ENCODE data around the gene ZNF667. TPM values are rescaled to one million over a fixed set of nuclear protein-coding genes. Genes with fewer than 3 reads are reported as not detected.

ZNF667 gene
- total and polyA plus RNA-seq, 2 donors (not counting 1 experiment from before 2014, with no cell fraction given): 2.8 to 6.5 TPM

GRCh38 chr19:56423276-56423984 is 53.7 kb downstream of the ZNF667 start:
- CTCF ChIA-PET: interaction anchor here (1.2 kb wide), 1 partner anchor 9 kb away, joined by 3 read pairs; no protein-coding TSS in a partner anchor
- Histone ChIP-seq H3K27me3 (replicated peaks in 1 of 4; ENCODE audit: control extremely low read depth in 1 of 4, control insufficient read depth in 3 of 4, insufficient read depth in 4 of 4, low read length in 3 of 4) (no peaks in the 10 kb centered on the region), H3K79me2 (ENCODE audit: control insufficient read depth, insufficient read depth, low read length) (no peaks in the 10 kb centered on the region), H3K9me3 (ENCODE audit: control extremely low read depth in 1 of 3, control insufficient read depth in 2 of 3, insufficient read depth in 1 of 3, low read length in 2 of 3) (peaks cover 40 to 94% (median 53%) of the 10 kb centered on the region in 3 donors), H3K36me3 (replicated peaks in 1 of 2; ENCODE audit: control extremely low read depth in 1 of 2, control insufficient read depth in 1 of 2, extremely low read depth in 1 of 2, insufficient read depth in 2 of 2, low read length in 1 of 2) (peaks cover 17 to 20% of the 10 kb centered on the region in 2 experiments), H3K4me1 (ENCODE audit: control insufficient read depth in 2 of 2, insufficient read depth in 2 of 2, low read length in 2 of 2) (no peaks in the 10 kb centered on the region), H3K9ac (ENCODE audit: low read length) (no peak overlapping the region), H3K27ac (ENCODE audit: low read length in 2 of 2) (no peak overlapping the region), H3K4me3 (ENCODE audit: control extremely low read depth in 1 of 5, extremely low read depth in 1 of 5, insufficient read depth in 1 of 5, low read depth in 2 of 5, low read length in 4 of 5) (no peak overlapping the region), H4K20me1 (ENCODE audit: control insufficient read depth, insufficient read depth, low read length, poor library complexity, severe bottlenecking) (no peaks in the 10 kb centered on the region), H2AFZ (ENCODE audit: insufficient read depth, low read depth, low read length, poor library complexity, severe bottlenecking) (no peak overlapping the region), H3K4me2 (replicated peaks; ENCODE audit: low read depth, low read length, poor library complexity, severe bottlenecking) (no peak overlapping the region)
- H3K4me1 Mint-ChIP-seq: no peaks in the 10 kb centered on the region
- peaks cover 20% of the 10 kb centered on the region for H3K9me3 Mint-ChIP-seq (ENCODE audit: insufficient read depth)
- POLR2A ChIA-PET: no interaction called here
- ATAC-seq (ENCODE audit: low read depth) (no peak), DNase-seq (no peak)
- intact Hi-C loops (cut with micrococcal nuclease): no loop called here
- TF ChIP-seq EZH2 (IDR thresholded peaks at IDR 0.05; ENCODE audit: borderline replicate concordance, insufficient read depth, low read depth, low read length, poor library complexity, severe bottlenecking): no peak
- TF ChIP-seq, protein P1, sequence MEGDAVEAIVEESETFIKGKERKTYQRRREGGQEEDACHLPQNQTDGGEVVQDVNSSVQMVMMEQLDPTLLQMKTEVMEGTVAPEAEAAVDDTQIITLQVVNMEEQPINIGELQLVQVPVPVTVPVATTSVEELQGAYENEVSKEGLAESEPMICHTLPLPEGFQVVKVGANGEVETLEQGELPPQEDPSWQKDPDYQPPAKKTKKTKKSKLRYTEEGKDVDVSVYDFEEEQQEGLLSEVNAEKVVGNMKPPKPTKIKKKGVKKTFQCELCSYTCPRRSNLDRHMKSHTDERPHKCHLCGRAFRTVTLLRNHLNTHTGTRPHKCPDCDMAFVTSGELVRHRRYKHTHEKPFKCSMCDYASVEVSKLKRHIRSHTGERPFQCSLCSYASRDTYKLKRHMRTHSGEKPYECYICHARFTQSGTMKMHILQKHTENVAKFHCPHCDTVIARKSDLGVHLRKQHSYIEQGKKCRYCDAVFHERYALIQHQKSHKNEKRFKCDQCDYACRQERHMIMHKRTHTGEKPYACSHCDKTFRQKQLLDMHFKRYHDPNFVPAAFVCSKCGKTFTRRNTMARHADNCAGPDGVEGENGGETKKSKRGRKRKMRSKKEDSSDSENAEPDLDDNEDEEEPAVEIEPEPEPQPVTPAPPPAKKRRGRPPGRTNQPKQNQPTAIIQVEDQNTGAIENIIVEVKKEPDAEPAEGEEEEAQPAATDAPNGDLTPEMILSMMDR (IDR thresholded peaks at IDR 0.05): no peak
- H3K27me3 Mint-ChIP-seq: no peaks in the 10 kb centered on the region
- H3K27ac Mint-ChIP-seq: no peak overlapping the region
- no peak overlapping the region for H3K4me3 Mint-ChIP-seq
- WGBS (ENCODE audit: insufficient coverage): 80% methylated on average over 1 of the region's 5 CpGs

DNA sequence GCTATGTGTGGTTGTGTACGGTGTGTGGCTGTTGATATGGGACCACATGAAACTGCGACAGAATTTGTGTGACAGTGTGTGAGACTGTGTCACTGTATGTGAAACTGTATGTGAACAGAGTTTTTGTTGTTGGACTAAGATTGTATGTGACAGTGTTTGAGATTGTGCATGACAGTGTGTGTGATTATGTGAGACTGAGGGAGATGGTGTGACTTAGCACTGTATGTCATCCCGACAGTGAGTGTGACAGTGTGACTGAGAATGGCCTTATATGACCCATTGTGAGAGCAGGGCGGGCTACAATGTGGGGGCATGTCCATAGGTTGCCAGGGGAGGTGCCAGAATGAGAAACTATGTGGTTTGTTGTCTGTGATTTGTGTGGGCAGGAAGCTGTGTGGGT is 72.1 kb downstream of the ZNF667 start:
- no peak overlapping the region for H2AFZ ChIP-seq (ENCODE audit: insufficient read depth, low read depth, low read length, poor library complexity, severe bottlenecking)
- peaks cover 14 to 19% of the 10 kb centered on the region in 2 donors for H3K4me1 ChIP-seq (ENCODE audit: control insufficient read depth in 2 of 2, insufficient read depth in 2 of 2, low read length in 2 of 2)
- ChIA-PET CTCF (no interaction called here), POLR2A (interaction anchor here (1.6 to 1.8 kb wide), 2 partner anchors 11 to 90 kb away, joined by 6 read pairs; partner anchors contain the start of genes ZNF582 and ZSCAN5A)
- peaks cover 31% of the 10 kb centered on the region for H3K79me2 ChIP-seq (ENCODE audit: control insufficient read depth, insufficient read depth, low read length)
- no peaks in the 10 kb centered on the region for H3K27me3 Mint-ChIP-seq
- no peak overlapping the region for H3K27ac ChIP-seq (ENCODE audit: low read length in 2 of 2)
- H3K9me3 Mint-ChIP-seq (ENCODE audit: insufficient read depth): peaks cover 30% of the 10 kb centered on the region
- H3K4me3 ChIP-seq (ENCODE audit: control extremely low read depth in 1 of 5, extremely low read depth in 1 of 5, insufficient read depth in 1 of 5, low read depth in 2 of 5, low read length in 4 of 5): peak overlapping the region in 3 of 5 experiments; percentile 81 to 97 (median 84)
- no peak for DNase-seq
- intact Hi-C loops (cut with micrococcal nuclease): loop anchor here (2.0 kb wide), 1 partner anchor 72 kb away; the partner anchor contains the start of gene ZNF667
- no peaks in the 10 kb centered on the region for H4K20me1 ChIP-seq (ENCODE audit: control insufficient read depth, insufficient read depth, low read length, poor library complexity, severe bottlenecking)
- 93% methylated on average over 4 of the region's 4 CpGs for WGBS (ENCODE audit: insufficient coverage)
- H3K4me2 ChIP-seq (replicated peaks; ENCODE audit: low read depth, low read length, poor library complexity, severe bottlenecking): peak overlapping the region; percentile 81
- peaks cover 20 to 34% (median 24%) of the 10 kb centered on the region in 3 donors for H3K9me3 ChIP-seq (ENCODE audit: control extremely low read depth in 1 of 3, control insufficient read depth in 2 of 3, insufficient read depth in 1 of 3, low read length in 2 of 3)
- ATAC-seq (ENCODE audit: low read depth): no peak
- no peak for TF ChIP-seq EZH2 (IDR thresholded peaks at IDR 0.05; ENCODE audit: borderline replicate concordance, insufficient read depth, low read depth, low read length, poor library complexity, severe bottlenecking)
- TF ChIP-seq, protein P1 (IDR thresholded peaks at IDR 0.05): no peak
- no peaks in the 10 kb centered on the region for H3K27me3 ChIP-seq (replicated peaks in 1 of 4; ENCODE audit: control extremely low read depth in 1 of 4, control insufficient read depth in 3 of 4, insufficient read depth in 4 of 4, low read length in 3 of 4)
- peak overlapping the region; percentile 92 for H3K27ac Mint-ChIP-seq
- peak overlapping the region; percentile 92 for H3K4me3 Mint-ChIP-seq
- peaks cover 24% of the 10 kb centered on the region for H3K4me1 Mint-ChIP-seq
- peaks cover 13 to 32% of the 10 kb centered on the region in 2 experiments for H3K36me3 ChIP-seq (replicated peaks in 1 of 2; ENCODE audit: control extremely low read depth in 1 of 2, control insufficient read depth in 1 of 2, extremely low read depth in 1 of 2, insufficient read depth in 2 of 2, low read length in 1 of 2)
- no peak overlapping the region for H3K9ac ChIP-seq (ENCODE audit: low read length)
